Body of pancreas (tissue), 4 donors: ENCODE data around the gene NCAM2.

ENCODE experiments used
- CTCF ChIP-seq, 7 experiments: fragments of 450-650 bp in 4 of 7; fragments of 200-600 bp in 3 of 7; sonication (generic) in 3 of 7; IDR thresholded peaks; one replicate each; pipeline ENCODE4 v1.5.1; 2016 to 2019; ENCODE audit warnings: antibody characterized with exemption in 7 of 7
- POLR2A ChIP-seq, 3 donors: fragments of 450-650 bp; IDR thresholded peaks; one replicate each; pipeline ENCODE4 v1.6.1; 2016; ENCODE audit warnings: antibody characterized with exemption in 3 of 3, mild to moderate bottlenecking in 2 of 3

GRCh38 chr21:21332492-21332891, 334.3 kb downstream of the NCAM2 start:
- TF ChIP-seq CTCF (IDR thresholded peaks at IDR 0.05) = no peak
- no peak for TF ChIP-seq POLR2A (IDR thresholded peaks at IDR 0.05)
